Measurements from ENCODE around the gene PAFAH1B2.

PAFAH1B2 gene

GRCh38 chr11:117219001-117219400 is 74.9 kb downstream of the PAFAH1B2 start:
- Mint-ChIP-seq H3K4me3 (no peak overlapping the region), H3K4me1 (ENCODE audit: low read depth) (no peaks in the 10 kb centered on the region), H3K27me3 (ENCODE audit: low read depth) (no peaks in the 10 kb centered on the region), H3K36me3 (ENCODE audit: low read depth) (peaks cover 62% of the 10 kb centered on the region), H3K27ac (no peak overlapping the region), H3K9me3 (no peaks in the 10 kb centered on the region)
- no peak for DNase-seq (ENCODE audit: low spot score)

GRCh38 chr11:117219455-117219854 is 75.4 kb downstream of the PAFAH1B2 start:
- Mint-ChIP-seq H3K9me3 (no peaks in the 10 kb centered on the region), H3K27ac (no peak overlapping the region), H3K27me3 (ENCODE audit: low read depth) (no peaks in the 10 kb centered on the region), H3K36me3 (ENCODE audit: low read depth) (peaks cover 62% of the 10 kb centered on the region), H3K4me1 (ENCODE audit: low read depth) (no peaks in the 10 kb centered on the region), H3K4me3 (no peak overlapping the region)
- no peak for DNase-seq (ENCODE audit: low spot score)

GRCh38 chr11:117219995-117220394 is 75.9 kb downstream of the PAFAH1B2 start:
- no peaks in the 10 kb centered on the region for H3K4me1 Mint-ChIP-seq (ENCODE audit: low read depth)
- H3K27ac Mint-ChIP-seq: no peak overlapping the region
- H3K4me3 Mint-ChIP-seq: no peak overlapping the region
- H3K27me3 Mint-ChIP-seq (ENCODE audit: low read depth): no peaks in the 10 kb centered on the region
- peaks cover 62% of the 10 kb centered on the region for H3K36me3 Mint-ChIP-seq (ENCODE audit: low read depth)
- no peak for DNase-seq (ENCODE audit: low spot score)
- no peaks in the 10 kb centered on the region for H3K9me3 Mint-ChIP-seq

- no peaks in the 10 kb centered on the region for H3K27me3 Mint-ChIP-seq (ENCODE audit: low read depth)
- peaks cover 68% of the 10 kb centered on the region for H3K36me3 Mint-ChIP-seq (ENCODE audit: low read depth)
- no peaks in the 10 kb centered on the region for H3K4me1 Mint-ChIP-seq (ENCODE audit: low read depth)
- no peak overlapping the region for H3K4me3 Mint-ChIP-seq
- DNase-seq (ENCODE audit: low spot score): no peak
- no peak overlapping the region for H3K27ac Mint-ChIP-seq
- no peaks in the 10 kb centered on the region for H3K9me3 Mint-ChIP-seq
Measured at GRCh38 chr11:117220568-117220967, 76.5 kb downstream of the PAFAH1B2 start.

- Mint-ChIP-seq H3K27ac (no peak overlapping the region), H3K4me3 (no peak overlapping the region), H3K36me3 (ENCODE audit: low read depth) (peaks cover 68% of the 10 kb centered on the region), H3K9me3 (no peaks in the 10 kb centered on the region), H3K4me1 (ENCODE audit: low read depth) (no peaks in the 10 kb centered on the region), H3K27me3 (ENCODE audit: low read depth) (no peaks in the 10 kb centered on the region)
- DNase-seq (ENCODE audit: low spot score): no peak
Measured at GRCh38 chr11:117220999-117221774, 77.1 kb downstream of the PAFAH1B2 start.

GRCh38 chr11:117221775-117222517 is 77.9 kb downstream of the PAFAH1B2 start:
- no peak overlapping the region for H3K27ac Mint-ChIP-seq
- no peaks in the 10 kb centered on the region for H3K9me3 Mint-ChIP-seq
- peaks cover 72% of the 10 kb centered on the region for H3K36me3 Mint-ChIP-seq (ENCODE audit: low read depth)
- DNase-seq (ENCODE audit: low spot score): no peak
- H3K4me3 Mint-ChIP-seq: no peak overlapping the region
- H3K27me3 Mint-ChIP-seq (ENCODE audit: low read depth): no peaks in the 10 kb centered on the region
- peaks cover 7% of the 10 kb centered on the region for H3K4me1 Mint-ChIP-seq (ENCODE audit: low read depth)

GRCh38 chr11:117222991-117223740 is 79.1 kb downstream of the PAFAH1B2 start:
- Mint-ChIP-seq H3K27me3 (ENCODE audit: low read depth) (no peaks in the 10 kb centered on the region), H3K27ac (no peak overlapping the region), H3K4me1 (ENCODE audit: low read depth) (peaks cover 12% of the 10 kb centered on the region), H3K9me3 (no peaks in the 10 kb centered on the region), H3K4me3 (no peak overlapping the region), H3K36me3 (ENCODE audit: low read depth) (peaks cover 66% of the 10 kb centered on the region)
- DNase-seq (ENCODE audit: low spot score): no peak

GRCh38 chr11:117223741-117224689 is 79.9 kb downstream of the PAFAH1B2 start:
- DNase-seq (ENCODE audit: low spot score): no peak
- Mint-ChIP-seq H3K4me1 (ENCODE audit: low read depth) (peaks cover 17% of the 10 kb centered on the region), H3K9me3 (no peaks in the 10 kb centered on the region), H3K4me3 (no peak overlapping the region), H3K27me3 (ENCODE audit: low read depth) (no peaks in the 10 kb centered on the region), H3K27ac (no peak overlapping the region), H3K36me3 (ENCODE audit: low read depth) (peaks cover 67% of the 10 kb centered on the region)

GRCh38 chr11:117225553-117226170 is 81.6 kb downstream of the PAFAH1B2 start:
- no peak for DNase-seq (ENCODE audit: low spot score)
- Mint-ChIP-seq H3K4me3 (no peak overlapping the region), H3K4me1 (ENCODE audit: low read depth) (peaks cover 30% of the 10 kb centered on the region), H3K36me3 (ENCODE audit: low read depth) (peaks cover 68% of the 10 kb centered on the region), H3K27me3 (ENCODE audit: low read depth) (no peaks in the 10 kb centered on the region), H3K9me3 (no peaks in the 10 kb centered on the region), H3K27ac (no peak overlapping the region)
